Effector CD4-positive, alpha-beta T cell (primary cell): ENCODE results near the gene PAFAH1B1.

Experiments used
- DNase-seq: peaks from one replicate; pipeline ENCODE4 v3.0.0-alpha.2; 2020

Gene PAFAH1B1

DNA sequence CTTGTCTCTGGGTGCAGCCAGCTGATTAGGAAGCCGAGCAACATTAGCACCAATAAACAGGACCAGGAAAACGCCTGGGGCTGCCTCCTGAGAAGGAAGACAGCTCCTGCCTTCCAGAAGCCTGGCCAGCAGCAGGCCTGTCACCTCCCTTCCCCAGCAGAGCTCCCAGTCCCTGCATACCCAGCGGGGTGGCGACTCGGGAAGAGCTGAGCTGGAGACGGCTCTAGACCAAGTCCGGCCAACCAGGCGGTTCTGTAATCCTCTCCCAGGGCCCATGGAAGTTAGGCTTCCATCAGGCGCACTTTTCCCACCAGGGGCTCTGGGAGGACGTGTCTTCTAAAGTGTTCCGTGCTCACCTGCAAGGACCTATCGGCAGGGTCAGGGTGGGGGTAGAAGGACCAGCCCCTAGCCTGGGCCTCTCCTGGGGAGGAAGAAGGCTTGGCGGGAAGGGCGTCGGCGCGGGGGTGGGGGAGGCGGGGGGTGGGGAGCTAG, 130.1 kb downstream of the PAFAH1B1 start:
- no peak for DNase-seq

DNA sequence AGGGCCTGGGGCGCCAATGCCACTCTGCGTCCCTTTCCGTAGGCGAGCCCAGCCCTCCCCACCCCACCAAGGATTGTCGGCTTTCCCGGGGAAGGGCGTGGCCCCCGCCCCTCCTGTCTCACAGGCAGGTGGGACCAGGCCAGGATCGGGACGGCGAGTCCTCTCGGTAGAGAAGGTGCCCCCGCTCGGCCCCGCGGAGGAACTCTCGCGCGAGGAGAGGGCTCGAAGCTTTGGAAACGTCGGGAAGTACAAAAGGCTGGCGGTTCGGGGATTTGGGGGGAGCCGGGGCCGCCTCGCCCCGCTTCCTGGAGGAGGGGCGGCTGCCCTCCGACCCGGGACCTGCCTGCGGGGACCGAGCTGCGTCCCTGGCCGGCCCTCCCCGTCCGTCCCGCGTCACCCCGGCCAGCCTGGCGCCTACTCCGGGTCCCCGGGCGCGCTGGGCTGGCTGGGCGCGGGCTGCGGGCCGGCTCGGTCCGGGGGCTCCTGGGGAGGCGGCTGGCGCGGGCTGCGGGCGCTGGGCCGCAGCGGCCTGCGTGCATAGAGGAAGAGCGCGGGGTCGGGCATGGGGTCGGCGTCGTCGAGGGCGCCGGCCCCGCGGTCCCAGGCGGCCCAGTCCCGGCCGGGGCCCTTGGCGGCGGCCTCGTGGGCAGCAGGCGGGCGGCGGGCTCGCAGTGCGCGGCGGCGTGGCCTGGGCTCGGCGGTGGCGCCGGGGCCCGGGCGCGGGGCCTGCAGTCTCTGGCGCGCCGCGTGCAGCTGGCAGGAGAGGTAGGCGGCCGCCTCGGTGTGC, 130.7 kb downstream of the PAFAH1B1 start:
- DNase-seq = no peak

DNA sequence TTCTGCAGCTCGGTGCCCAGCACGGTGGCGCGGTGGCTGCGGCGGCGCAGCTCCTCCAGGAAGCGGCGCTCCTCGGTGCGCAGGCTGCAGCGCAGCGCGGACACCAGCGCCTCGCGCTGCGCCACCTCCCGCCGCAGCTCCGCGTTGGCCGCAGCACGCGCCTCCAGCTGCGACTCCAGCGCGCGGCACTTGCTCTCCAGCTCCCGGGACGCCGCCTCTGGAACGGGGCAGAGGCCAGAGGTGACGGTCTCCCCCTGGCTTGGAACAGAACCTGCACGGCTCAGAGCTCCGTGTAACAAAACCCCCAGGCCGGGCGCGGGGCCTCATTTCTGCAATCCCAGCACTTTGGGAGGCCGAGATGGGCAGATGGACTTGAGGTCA, 131.3 kb downstream of the PAFAH1B1 start:
- DNase-seq = no peak

DNA sequence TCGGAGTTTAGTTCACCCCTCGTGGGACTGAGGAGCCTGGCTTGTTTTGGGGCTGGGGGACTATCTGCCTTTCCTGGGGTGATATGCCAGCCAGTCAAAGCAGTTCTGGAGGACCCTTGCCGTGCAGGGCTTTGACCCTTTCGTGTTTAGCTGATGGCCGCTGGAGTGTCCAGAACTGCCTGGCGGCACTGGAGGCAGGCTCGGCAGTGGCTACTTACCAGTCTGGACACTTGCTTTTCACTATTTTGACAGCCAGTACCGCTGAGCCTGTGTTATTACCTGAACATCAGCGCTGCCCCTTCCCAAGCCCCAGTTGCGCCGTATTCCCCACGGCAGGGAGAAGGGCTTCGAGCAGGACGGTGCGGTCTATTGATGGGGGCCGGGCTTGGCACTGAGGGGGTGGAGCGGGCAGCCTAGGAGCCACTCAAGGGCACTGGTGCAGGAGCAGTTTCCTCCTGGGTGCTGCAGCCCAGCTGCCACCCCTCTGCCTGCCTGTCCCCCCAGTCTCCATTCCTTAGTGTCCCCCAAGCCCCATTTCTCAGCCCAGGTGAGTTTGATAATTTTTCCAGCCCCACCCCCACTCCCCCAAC, 137.4 kb downstream of the PAFAH1B1 start:
- DNase-seq = no peak

DNA sequence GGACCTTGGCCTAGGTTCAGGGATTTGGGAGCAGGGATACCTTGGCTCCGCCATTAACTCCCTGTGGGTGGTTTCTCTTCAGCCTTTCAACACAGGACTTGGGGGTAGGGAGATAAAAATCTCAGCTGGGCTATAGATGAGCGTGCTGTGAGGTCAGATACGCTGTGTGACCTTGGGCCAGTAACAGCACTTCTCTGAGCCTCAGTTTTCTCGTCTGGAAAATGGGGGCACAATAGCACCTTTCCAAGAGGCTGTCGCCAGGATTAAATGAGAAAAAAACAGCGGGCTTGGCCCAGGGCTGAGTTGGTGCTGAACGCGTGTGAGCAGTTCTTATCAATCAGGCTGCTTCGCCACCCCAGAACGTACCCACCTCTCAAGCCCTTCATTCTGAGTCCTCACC, 138.4 kb downstream of the PAFAH1B1 start:
- DNase-seq = no peak

DNA sequence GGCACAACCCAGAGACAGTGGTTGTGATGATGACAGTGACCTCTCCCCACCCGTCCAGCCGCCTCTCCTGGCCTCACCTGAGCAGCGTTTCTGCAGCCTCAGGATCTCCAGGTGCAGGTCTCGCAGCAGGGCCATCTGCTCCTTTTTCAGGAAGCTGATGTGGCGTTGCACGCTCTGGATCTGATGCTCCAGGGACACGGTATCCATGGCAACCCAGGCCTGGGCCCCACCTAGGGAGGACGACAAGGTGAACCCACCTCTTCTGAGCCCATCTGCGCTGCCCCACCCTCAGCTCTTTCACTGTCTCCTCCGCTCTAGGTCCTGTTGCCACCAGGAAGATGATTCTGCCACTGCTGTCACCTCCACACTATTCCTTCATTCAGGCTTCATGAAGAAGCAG, 141.5 kb downstream of the PAFAH1B1 start:
- DNase-seq = no peak
